Measurements from ENCODE around the gene SETD1A.
A peak's percentile ranks its signal among the peaks of the same experiment; 100 is the strongest.
"Not testable (repeated sequence)": the region's sequence is repeated elsewhere in the genome, so short reads cannot be mapped to it uniquely, and the experiment has no call there.

SETD1A gene

DNA sequence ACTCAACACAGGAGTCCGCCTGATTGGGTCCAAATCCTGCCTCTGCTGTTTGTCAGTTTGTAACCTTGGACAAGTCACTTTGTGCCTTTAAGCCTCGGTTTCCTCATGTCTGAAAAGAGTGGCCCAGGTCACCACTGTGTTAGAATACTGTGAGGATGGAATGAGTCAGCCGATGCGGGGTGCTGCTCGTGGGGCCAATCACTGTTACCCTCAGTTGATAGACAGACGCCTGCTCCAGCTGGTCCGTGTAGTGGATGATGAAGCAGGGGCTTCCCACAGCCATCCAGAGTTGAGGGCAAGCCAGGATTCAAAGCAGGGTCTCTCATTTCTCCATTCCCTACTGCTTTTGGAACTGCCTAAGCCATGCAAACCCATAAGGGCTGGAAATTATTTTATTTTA lies 28.4 kb upstream of the SETD1A start:
- DNase-seq (ENCODE audit: low spot score) = no peak

DNA sequence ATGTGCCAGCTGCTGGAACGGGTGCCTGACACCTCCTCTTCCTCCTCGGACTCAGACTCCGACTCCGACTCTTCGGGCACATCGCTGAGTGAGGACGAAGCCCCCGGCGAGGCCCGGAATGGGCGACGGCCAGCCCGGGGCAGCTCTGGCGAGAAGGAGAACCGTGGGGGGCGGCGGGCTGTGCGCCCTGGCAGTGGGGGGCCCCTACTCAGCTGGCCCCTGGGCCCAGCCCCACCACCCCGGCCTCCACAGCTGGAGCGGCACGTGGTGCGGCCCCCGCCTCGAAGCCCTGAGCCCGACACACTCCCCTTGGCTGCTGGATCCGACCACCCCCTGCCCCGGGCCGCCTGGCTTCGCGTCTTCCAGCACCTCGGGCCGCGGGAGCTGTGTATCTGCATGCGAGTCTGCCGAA lies 27.4 kb upstream of the SETD1A start:
- DNase-seq (ENCODE audit: low spot score) = no peak

DNA sequence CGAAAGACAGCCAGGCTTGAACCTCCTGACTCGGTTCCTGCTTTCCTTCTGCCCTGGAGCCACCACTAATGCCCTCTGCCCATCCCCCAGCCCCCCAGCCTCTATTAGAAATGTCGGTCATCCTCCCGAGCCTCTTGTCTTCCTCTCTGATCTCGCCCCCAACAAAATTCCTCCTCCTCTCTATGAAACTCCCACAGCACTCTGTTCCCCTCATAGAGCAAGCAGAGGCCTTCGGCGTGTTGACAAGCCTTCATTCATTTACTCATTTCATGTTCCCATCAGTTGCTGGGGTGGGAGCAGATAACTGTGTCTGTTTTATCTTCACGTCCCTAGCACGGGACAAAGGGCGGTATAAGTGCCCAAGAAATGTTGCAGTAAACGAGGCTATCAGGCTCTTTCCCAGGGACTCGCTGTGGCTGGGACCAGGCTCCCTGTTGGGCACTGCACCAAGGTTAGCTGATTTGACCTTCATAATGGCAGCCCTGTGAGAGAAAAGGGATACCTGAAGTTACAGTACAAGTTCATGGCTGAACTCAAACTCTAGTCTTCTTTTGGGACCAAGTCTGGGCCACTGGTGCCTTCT lies 26.4 kb upstream of the SETD1A start:
- no peak for DNase-seq (ENCODE audit: low spot score)

DNA sequence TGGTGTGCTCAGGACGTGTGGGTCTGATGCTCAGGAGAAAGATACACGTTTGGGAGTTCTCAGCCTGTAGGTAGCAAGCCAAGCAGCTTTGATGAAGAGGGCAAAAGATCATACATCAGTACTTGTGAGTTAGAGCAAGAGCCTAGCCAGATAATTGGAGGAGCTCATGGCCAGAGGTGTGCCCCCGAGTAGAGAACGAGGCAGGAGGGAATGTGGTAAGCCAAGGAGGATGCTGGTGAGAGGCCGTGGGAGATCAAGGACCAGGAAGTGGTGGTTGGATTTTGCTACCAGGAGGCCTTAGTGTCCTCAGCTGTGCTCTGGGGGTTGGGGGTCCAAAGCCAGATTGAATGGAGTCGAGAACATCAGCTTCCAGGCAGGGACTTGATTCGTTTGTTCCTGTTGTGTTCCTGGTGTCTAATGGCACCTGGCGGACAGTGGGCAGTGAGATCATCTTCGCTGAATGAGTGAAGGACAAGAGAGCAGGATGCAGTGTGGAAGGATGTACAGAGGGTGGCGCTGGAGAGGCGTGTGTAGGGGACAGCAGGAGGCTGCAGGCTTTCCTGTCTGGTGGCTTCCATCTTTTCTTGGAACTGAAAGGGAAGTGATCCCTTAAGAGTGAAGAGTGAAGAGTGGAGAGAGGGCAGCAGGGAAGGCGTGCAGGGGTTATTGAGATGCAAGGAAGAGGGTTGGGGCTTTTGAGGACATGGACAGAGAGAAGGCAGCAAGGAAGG lies 22.6 kb upstream of the SETD1A start:
- no peak for DNase-seq (ENCODE audit: low spot score)

DNA sequence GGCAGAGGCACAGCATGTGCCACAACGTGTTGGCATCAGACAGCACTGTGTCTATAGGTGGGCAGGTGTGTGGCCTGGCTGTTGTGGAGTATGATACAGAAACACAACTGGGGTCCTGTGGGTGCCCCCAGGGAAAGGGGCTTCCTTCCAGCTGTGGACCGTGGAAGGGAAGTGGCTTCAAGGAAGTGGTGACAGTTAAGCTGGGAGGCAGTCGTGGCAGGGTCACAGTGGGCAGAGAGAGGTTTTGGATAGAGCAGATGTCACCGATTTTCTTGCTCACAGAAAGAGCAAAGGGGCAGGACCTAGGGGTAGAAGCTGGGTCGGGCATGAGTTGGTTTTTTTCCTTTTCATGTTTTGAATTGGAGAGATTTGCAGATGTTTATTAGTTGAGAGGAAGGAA lies 19.9 kb upstream of the SETD1A start:
- DNase-seq (ENCODE audit: low spot score) = no peak

DNA sequence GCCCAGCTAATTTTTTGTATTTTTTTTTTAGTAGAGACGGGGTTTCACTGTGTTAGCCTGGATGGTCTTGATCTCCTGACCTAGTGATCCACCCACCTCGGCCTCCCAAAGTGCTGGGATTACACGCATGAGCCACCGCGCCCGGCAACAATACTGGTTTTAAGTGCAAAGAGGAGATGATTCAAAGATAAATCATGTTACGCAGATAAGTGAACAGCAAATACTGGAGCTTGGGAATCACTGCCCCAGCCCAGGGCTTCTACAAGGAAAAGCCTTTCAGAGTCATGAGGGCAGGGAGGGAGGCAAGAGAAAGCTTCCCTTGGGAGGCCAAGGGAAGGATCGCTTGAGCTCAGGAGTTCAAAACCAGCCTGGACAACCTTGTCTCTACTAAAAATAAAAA lies 18.0 kb upstream of the SETD1A start:
- DNase-seq (ENCODE audit: low spot score) = not testable (repeated sequence)

DNA sequence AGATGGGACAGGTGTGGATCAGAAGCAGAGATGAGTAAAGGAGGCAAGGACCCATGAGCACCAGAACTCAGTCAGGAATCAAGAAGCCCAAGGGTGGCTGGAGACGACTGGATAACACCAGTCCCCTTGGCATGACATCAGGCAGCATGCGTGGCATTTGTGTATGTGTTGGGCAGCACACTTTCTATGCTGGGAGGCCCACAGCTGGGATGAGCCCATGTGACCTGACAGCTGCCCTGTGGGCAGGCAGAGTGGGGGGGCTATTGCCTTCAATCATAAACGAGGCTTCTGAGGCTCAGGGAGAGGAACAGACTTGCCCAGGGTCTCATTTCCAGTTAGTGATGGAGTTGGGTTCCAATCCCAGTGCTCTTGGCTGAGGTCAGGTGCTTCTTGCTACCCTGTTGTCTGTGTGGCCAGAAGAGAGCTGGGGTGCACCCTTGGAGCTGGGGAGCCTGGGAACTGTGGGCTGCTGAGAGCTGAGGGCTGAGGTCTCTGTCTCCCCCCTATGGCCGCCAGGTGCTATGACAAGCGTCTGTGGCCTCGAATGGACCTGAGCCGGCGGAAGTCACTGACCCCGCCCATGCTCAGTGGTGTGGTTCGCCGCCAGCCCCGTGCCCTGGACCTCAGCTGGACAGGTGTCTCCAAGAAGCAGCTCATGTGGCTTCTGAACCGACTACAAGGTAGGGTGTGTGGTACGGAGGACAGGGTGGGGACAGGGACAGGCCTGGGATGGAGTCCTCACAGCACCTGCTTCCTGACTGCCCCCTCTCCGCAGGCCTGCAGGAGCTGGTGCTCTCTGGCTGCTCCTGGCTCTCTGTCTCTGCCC lies 15.7 kb upstream of the SETD1A start:
- DNase-seq (ENCODE audit: low spot score) = peak; percentile 51

DNA sequence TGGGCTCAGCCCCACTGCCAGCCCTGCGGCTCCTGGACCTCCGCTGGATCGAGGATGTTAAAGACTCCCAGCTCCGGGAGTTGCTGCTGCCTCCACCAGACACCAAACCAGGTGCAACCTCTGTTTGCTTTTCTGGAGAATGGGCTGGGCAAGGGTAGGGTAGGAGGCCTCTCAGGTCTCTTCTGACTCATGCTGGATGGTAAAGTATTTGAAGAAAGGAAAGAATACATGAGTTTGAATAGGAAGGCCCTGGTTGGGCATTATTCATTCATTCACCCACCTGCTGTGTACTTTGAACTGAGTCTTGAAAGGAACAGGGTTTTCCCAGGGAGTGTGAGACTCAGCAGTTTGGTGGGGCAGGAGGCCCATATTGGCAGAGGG lies 15.1 kb upstream of the SETD1A start:
- DNase-seq (ENCODE audit: low spot score) = no peak

DNA sequence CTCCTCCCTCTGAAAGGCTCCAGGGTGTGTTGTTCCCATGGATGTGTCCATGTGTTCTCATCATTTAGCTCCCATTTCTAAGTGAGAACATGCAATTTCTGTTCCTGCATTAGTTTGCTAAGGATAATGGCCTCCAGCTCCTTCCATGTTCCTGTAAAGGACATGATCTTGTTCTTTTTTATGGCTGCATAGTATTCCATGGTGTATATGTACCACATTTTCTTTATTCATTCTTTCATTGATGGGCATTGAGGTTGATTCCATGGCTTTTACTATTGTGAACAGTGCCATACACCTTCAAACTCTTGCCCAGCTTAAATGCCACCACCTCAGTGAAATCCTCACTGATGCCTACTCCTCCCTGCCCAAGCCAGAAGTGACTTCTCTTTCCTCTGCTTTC lies 13.2 kb upstream of the SETD1A start:
- DNase-seq (ENCODE audit: low spot score) = no peak

DNA sequence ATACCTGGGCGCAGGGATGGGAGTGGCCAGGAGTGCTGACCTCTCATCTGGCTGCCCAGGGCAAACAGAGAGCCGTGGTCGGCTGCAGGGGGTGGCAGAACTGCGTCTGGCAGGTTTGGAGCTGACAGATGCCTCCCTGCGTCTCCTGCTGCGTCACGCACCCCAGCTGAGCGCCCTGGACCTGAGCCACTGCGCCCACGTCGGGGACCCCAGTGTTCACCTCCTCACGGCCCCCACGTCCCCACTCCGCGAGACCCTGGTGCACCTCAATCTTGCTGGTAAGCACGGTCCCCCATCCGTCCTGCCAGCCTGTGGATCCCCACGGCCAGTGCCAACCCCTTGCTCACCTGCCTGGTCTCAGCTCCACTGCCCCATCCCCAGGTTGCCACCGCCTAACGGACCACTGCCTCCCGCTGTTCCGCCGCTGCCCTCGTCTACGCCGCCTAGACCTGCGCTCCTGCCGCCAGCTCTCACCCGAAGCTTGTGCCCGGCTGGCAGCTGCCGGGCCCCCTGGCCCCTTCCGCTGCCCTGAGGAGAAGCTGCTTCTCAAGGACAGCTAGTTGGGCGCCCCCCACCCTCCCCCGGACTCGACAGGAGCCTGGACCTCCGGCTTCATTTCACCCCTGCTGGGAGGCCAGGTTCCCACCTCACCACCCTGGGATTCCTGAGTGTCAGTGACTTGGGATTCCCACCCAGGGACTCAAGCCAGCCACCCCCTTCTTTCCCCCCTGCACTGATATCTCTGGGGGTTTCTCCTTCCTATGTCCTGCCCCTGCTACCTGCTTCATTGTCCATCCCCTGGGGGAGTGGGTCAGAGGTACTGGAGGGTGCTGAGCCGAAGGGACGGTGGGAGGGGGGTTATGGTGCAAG lies 10.6 kb upstream of the SETD1A start:
- no peak for DNase-seq (ENCODE audit: low spot score)

DNA sequence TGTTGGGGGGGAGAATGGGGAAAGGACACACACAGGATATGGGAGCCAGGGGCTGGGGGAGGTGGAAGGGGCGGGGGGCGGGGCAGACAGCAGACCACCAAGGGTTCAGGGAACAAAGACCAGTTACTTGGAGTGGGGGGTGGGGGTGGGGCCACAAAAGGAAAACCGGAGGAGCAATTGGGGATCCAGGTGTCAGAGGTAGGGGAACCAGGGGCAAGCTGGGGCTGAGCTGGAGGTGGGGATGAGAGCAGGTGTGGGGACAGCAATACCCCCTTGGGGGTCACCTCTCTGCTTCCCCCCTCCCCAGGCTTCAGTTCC lies 10.1 kb upstream of the SETD1A start:
- DNase-seq (ENCODE audit: low spot score) = no peak

DNA sequence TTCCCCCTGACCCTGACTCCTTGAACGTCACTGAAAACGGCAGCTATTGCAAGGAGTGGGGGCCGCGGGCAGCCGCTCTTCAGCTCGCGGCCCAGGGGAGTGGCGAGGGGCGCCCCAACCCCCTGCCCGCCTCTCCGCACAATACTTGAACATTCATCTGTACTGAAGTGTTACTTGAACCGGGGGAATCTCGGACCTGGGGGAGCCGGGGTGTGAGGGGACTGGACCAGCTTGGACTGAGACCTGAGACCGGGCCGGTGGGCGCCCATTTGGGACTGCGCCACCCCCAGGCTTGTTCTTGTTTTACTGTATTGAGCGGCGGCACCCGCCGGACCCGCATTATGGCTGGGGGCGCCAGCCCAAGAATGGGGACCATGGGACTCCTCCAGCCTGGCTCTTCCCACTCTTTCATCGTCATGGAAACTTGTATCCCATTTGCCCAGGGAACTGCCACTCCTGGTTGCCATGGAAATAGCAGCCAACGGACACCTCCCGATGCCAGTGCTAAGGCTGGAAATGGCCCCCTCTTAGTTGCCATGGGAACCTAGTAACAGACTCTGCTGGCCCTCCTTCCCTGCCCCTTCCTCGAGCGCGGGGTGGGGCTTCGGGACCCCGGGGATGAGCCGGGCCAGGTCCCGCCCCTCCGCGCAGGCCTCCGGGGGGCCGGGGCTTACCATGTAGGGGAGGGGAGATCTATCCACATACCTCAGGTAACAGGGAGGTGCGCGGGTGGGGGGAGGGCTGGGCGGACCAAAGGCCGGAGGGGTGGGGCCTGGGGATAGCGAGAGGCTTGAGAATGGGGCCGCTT lies 9.5 kb upstream of the SETD1A start:
- peak; percentile 91 for DNase-seq (ENCODE audit: low spot score)

DNA sequence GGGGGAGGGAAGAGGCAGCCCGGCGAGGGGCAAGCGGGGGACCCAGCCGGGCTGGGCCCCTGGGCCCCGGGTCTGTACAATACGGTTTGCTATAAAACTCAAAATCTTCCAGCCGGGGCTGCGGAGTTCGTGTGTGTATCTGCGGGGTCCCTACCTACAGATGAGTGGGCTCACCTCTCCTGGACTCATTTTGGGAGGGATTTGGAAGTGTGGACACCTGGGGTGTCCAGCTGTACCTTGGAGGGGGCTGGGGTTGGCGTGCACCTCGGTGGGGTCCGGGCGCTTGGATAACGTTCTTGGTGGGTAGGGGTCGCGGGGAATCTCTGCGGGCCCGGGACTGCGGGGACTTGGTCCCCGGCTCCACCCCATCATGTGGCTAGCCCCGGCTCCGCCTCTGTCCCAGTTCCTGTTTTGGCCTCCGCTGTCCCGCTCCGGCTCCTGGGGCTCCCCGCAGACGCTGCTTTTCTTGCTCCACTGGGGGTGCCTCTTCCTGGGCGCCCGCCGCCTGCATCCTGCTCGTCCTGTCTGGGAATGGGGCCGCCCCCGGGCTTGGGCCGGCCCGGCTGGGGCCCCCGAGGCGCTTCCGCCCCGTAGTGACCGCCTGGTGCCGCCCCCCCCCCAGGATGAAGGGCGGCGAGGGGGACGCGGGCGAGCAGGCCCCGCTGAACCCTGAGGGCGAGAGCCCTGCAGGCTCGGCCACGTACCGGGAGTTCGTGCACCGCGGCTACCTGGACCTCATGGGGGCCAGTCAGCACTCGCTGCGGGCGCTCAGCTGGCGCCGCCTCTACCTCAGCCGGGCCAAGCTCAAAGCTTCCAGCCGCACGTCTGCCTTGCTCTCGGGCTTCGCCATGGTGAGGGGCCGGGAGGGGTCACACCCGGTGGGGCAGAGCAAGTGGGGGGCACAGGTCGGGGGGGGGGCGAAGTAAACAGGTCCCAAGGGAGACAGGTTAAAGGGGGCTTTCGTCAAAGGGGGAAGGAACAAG lies 8.6 kb upstream of the SETD1A start, which contains the start of gene ORAI3:
Gene ORAI3 (plus strand): TSS at position 402 of the 983 bp plus-strand sequence. CDS start 222 bp downstream, at position 624.
- peak; percentile 68 for DNase-seq (ENCODE audit: low spot score)

DNA sequence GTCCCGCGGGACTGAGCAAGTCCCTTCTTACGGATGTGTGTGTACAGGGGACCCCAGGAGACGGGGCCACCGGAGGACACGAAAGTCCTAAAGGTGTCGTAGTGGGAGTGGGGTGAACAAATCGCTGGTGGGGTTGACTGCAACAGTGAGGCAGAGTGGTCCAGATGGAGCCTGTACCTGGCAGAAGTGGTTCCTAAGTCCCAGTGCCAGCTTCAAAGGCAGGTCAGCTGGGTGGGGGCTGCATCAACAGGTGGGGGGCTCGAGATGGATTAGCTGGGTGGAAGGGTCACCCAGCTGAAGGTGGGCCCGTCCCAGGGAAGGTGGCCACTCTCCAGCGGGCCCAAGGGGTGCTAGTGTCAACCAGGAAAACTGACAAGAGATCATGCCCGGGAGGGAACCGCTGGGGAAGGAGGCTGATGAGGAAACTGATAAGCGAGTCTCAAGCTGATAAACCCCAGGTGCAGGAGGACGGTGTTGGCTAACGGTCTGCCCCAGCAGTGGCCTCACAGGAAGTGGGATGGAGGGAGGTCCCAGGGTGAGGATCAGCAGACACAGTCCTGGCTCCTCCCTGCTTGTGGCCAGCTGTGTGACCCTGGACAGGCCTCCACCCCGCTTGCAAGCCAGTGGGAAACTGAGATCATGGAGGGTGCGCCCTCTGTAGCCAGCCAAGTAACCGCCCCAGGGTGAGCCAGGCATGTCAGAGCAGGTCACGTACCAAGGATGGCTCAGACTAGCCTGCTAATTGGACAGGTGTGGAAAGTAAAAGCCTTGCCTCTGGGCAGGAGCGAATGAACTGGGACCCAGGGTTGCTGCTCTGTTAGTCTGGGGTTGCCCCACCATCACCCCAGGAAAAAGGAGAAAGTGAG lies 7.7 kb upstream of the SETD1A start:
- no peak for DNase-seq (ENCODE audit: low spot score)

DNA sequence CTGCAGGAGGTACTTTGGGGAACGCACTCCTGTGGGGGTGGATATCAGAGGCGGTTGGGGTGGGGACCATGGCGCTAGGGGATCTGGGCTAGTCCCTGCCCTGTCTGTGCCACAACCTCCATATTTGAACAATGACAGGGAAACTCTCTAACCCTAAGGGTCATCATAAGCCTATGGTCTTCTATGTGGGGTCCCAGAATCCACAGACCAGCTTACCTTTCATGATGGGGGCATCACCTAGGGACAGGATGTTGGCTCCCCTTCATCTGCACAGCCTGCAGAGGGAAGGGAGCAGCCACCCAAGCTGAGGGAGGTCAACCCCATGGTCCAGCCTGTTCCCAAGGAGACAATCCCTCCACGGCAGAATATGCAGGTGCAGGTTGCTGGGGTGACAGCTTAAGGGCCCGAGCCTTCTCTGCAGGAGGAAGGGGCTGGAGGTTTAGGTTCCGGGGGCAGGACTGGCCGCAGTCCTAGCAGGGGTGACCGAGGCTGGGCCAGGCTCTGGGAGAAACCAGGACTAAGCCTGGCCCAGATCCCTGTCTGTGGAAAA lies 7.0 kb upstream of the SETD1A start:
- no peak for DNase-seq (ENCODE audit: low spot score)

DNA sequence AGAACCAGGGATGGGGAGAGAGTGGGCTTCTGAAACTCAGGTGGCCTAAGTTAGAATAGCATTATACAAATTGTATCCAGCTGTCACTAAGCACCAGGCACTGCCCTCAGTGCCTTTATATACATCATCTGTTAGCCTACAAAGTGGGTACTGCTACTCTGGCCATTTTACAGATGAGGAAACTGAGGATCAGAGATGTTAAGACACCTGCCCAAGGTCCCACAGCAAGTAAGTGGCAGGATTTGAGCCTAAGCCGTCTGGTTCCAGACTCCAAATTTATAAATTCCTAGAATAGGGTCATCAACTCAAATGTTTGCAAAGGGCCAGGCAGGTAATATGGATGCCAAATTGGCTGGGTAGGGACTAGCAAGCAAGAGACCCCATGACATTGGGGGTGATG lies 6.4 kb upstream of the SETD1A start:
- no peak for DNase-seq (ENCODE audit: low spot score)

DNA sequence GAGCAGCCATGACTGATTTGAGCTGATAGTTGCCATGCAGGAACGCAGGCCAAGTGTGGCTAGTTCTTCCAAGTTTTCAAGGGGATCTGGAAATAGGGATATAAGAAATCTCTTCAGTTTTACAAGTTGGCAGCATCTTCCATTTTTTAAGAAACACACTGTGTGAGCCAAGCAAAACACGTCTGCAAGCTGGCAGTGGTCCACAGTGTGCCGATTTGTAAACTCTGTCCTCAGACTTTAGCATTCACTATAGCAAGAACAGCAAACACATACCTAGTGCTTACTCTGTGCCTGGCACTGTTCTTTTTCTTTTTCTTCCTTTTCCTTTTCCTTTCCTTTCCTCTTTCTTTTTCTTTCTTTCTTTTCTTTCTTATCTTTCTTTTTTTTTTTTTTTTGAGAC lies 5.8 kb upstream of the SETD1A start:
- DNase-seq (ENCODE audit: low spot score) = no peak

DNA sequence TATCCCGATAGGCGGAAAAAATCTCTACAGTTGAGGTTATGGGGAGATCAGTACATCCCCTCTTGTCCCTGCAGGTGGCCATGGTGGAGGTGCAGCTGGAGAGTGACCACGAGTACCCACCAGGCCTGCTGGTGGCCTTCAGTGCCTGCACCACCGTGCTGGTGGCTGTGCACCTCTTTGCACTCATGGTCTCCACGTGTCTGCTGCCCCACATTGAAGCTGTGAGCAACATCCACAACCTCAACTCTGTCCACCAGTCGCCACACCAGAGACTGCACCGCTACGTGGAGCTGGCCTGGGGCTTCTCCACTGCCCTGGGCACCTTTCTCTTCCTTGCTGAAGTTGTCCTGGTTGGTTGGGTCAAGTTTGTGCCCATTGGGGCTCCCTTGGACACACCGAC lies 4.4 kb upstream of the SETD1A start:
- no peak for DNase-seq (ENCODE audit: low spot score)

All from globus pallidus (tissue), 1 donor.